Suprapubic skin (tissue), 3 donors: ENCODE data around the gene SPIN1.

Experiments used
- CTCF ChIP-seq, 2 donors: fragments of 200-600 bp in 1 of 2; fragments of 450-650 bp in 1 of 2; sonication (generic) in 1 of 2; IDR thresholded peaks; one replicate each; pipeline ENCODE4 v1.5.1; 2016 to 2019; ENCODE audit warnings: antibody characterized with exemption in 2 of 2, mild to moderate bottlenecking in 1 of 2, moderate library complexity in 1 of 2
- POLR2A ChIP-seq, 2 donors: fragments of 450-650 bp; IDR thresholded peaks; one replicate each; pipeline ENCODE4 v1.6.1; 2017; ENCODE audit warnings: antibody characterized with exemption in 2 of 2, mild to moderate bottlenecking in 2 of 2, moderate library complexity in 2 of 2

- TF ChIP-seq CTCF (IDR thresholded peaks at IDR 0.05) = no peak
- TF ChIP-seq POLR2A (IDR thresholded peaks at IDR 0.05) = no peak
Observed at GRCh38 chr9:88522360-88522759, 134.1 kb downstream of the SPIN1 start.
